HuH-7.5 (cell line): Measurements from ENCODE around the gene FADS6.
"Not testable (repeated sequence)": the region's sequence is repeated elsewhere in the genome, so short reads cannot be mapped to it uniquely, and the experiment has no call there.

ENCODE experiments used
- DNase-seq: peaks from one replicate; pipeline ENCODE4 v3.0.0; 2011; ENCODE audit warnings: low spot score

Gene FADS6

DNA sequence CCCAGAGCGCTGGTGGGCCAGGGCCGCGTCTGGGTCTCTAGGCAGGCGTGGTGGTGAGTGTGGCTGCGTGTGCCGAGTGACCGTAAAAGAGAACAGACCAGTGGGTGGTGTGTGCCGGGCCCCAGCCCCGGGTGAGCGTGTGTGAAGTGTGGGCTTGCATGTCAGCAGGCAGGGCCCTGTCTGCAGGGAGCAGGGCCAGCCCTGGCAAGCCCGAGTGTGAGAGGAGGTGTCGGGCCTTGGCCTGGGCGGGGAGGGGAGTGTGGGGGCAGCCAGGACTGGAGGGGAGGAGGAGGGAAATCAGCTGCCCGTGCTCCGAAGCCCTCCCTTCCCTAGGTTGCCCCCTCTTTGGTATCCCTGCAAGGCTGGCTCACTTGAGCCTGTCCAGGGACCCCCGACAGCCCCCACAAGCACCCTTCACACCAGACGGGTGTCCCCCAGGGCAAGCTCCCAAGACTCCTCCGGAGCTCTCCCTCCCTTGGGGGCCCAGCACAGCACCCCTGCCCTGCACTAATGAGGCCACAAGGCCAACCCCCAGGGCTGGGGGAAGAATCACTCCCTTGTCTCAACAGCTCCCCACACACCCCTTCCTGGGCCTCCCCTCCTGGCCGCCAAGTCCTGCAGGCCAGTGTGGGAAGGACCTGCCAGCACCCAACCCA, 27.7 kb upstream of the FADS6 start:
- no peak for DNase-seq

DNA sequence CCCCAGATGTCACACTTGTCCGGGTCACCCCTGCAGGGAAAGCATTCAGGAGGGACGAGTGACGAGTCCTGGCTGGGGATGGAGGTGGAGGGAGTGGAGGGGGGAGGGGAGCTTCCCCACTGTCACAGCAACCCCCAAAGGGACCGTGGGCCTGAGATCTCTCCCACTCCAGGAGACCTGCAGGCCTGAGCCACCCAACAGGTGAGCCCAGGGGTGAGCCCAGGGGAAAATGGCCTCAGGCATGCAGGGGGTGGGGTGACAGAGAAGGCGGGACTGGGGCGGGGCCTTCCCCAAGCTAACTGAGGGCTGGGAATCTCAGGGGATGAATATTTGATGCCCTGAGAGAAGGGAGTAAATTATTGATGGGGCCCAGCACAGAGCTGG, 27.2 kb upstream of the FADS6 start:
- DNase-seq, result no peak

DNA sequence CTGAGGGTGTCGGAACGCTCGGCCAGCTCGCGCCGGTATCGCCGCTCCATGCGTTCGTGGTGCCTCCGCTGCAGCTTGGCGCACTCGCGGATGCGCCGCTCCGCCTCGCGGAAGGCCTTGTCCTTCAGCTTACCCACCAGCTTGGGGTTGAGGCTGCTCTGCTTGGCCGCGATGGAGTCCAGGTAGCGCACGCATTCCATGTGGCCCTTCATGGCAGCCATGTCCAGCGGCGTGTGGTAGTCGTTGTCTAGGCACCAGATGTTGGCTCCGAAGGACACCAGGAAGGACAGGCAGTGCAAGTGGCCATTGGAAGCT, 26.8 kb upstream of the FADS6 start:
- DNase-seq, result no peak

DNA sequence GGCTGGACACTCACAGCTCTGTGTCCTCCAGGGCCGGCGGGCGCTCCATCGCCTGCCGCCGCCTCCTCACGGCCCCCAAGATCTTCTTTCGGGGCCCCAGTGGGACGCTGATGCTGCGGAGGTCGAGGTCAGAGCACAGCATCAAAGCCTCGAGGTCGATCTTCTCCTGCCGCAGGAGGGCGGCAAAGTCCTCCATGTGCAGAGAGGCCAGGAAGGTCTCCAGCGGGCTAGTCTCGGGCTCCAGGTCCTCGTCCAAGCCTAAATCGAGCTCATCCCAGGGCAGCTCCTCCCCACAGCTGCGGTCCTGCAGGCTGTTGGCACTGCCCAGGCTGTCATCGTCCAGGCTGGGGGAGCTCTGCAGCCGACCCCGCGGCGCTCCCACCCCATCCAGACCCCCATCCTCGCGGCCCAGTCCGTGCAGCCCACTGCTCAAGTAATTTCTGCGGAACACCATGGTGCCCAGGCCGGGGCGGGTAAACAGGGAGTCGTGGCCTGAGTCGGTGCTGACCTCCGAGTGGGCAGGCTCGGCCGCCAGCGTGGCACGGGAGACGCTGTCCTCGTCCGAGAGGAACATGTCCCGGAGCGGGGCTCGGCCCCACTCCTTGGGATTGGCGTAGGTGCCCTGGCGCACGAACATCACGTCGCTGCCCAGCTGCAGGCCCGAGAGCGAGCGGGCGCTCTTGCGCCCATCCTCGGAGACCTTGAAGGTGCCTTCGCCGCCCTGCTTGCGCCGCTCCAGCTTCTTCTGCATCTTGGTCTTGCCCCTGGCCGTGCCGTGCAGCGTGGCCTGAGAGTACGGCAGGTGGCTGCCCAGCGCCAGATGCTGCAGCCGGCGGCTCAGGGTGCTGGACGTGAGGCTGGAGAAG, 26.2 kb upstream of the FADS6 start:
- DNase-seq, result peak; percentile 88

DNA sequence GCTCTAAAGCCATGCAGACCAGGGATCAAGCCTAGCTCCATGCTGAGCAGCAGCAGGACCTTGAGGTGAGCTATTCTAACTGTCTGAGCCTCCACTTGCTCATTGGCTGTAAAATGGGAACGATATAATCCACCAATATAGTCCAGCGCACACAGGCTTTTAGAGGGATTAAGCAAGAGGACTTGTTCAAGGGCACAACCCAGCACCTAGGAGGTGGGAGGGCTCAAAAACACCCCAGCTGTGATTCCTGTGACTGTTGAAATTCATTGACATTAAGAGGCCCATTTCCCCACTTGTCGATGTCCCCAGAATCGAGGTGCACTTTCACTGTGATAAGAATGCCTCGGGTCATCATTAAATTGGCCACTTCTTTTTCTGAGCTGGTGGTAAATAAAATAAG, 25.5 kb upstream of the FADS6 start:
- DNase-seq, result no peak

DNA sequence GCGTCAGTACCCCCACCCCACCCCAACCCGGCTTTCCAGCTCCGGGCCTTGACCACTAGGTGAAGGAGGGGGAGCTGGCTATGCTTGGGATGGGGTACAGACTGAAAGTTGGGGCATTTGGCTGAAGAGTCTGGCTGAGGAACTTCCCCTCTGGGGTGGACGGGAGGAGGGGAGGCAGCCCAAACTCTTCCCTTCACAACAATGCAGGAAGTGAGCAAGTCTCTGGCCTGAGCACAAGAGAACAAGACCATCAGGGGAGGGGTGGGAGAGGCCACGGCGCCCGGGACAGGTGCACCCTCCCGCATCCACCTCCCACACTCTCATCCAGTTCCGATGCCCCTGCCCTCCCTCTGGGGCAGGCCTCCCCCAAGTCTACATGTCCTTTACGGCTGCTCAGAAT, 24.0 kb upstream of the FADS6 start:
- DNase-seq, result no peak

DNA sequence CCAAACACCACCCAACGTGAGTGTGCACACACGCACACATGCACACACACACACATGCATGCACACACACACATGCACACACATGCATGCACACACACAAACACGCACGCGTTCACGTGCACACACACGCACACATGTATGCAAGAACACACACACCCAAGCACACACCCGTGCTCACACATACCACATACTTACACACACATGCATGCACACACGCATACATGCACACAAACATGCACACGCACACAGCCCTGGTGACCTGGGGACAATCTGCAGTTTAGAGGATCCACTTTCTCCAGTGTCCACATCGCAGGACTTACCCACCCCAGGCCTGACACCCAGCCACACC, 23.4 kb upstream of the FADS6 start:
- DNase-seq, result no peak

DNA sequence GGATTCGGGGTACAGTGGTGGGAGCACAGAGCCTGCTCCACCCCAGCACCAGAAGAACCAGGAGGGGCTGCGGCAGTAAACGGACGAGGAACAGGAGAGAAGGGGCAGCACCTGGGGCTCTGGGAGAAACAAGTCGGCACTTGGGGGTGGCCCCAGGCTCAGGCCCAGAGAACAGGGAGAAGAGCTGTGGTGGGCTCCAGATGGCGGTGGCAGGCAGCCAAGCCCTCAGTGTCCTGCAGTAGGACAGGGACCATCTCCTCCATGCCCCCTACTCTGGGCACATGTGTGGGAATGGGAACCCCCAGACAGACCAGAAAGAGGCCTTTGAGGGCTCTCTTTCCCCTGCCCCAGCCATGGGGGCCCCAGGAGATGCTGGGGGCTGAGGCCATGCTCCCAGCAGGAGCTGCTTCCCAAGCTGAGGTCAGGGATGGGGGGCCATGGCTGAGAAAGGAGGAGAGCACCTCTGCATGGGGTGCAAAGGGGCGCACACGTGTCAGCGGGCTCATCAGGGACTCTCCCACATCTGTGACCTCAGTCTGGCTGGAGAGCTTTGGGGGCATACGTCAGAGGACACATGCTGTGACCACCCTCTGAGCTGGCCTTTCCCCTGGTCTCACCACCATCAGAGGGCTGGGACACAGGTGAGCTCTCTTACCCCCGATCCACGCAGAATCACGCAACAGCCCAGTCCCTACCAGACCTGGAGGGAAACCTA, 22.9 kb upstream of the FADS6 start:
- DNase-seq, result no peak

DNA sequence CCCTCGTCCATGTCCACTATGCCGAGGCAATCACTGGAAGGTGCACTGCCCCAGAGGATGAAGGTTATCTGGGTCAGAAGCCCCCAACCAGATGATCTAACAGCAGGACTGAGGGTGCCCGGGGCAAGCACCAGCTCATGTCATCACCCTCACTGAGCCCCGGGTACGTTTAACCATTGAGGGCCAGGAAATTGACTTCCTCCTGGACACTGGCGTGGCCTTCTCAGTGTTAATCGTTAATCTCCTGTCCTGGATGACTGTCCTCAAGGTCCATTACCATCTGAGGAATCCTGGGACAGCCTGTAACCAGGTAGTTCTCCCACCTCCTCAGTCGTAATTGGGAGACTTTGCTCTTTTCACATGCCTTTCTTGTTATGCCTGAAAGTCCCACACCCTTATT, 18.0 kb upstream of the FADS6 start:
- DNase-seq, result not testable (repeated sequence)

DNA sequence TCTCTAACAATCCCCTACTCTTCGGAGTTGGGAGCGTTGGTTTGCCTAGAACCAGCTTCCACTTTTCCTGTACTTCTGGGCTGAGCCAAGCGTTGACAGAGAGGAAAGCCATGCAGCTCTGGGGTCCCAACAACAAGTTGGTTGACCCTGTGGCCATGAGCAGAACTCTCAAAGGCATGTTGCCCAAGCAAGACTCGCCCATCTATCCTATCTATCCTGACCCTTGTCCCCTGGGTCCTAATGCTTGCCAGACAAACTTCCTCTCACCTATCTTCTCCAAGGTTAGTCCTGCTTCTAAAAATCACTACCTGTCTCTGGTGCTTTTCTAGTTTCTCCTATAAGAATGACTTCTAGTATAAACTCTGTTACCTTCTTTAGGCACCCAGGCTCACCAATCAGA, 15.7 kb upstream of the FADS6 start:
- not testable (repeated sequence) for DNase-seq

DNA sequence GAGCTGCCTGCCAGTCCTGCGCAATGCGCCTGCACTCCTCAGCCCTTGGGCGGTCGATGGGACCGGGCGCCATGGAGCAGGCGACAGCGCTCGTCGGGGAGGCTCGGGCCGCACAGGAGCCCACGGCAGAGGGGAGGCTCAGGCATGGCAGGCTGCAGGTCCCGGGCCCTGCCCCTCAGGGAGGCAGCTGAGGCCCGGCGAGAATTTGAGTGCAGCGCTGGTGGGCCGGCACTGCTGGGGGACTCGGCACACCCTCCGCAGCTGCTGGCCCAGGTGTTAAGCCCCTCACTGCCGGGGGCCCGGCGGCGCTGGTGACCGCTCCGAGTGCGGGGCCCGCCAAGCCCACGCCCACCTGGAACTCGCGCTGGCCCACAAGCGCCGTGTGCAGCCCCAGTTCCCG, 13.6 kb upstream of the FADS6 start:
- DNase-seq, result no peak

DNA sequence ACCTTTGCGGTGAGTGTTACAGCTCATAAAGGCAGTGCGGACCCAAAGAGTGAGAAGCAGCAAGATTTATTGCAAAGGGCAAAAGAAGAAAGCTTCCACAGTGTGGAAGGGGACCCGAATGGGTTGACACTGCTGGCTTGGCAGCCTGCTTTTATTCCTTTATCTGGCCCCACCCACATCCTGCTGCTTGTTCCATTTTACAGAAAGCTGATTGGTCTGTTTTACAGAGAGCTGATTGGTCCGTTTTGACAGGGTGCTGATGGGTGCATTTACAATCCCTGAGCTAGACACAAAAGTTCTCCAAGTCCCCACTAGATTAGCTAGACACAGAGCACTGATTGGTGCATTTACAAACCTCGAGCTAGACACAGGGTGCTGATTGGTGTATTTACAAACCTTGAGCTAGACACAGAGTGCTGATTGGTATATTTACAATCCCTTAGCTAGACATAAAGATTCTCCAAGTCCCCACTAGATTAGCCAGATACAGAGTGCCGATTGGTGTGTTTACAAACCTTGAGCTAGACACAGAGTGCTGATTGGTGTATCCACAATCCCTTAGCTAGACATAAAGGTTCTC, 12.9 kb upstream of the FADS6 start:
- DNase-seq, result not testable (repeated sequence)

DNA sequence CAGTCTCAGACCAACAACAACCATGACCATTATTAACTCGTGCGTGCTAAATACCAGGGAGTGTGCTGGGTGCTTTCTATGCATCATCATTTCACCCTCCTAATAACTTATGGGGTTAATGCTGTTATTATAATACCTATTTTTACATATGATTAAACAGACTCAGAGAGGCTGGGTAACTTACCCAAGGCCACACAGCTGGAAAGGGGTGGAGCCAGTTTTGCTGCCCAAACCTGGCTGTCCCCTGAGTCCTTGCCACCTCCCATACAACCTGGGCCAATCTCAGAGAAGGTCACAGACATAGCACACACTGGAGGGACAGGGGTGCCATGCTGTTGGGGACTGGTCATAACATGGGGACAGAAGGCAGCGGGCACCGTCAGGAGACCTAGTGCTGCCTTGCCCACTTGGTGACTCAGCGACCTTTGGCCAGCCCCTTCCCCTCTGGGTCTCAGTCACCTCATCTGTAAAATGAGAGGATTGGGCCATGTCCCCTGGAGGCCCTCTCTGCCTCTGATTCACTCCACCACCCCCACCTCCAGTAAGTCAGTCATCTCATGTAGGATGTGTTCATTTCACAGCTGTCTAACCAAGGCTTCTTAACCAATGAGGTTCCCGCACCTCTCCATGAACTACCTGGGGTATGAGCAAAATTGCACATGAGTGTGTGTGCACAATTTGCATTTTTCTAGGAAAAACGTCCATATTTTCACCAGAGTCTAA, 11.4 kb upstream of the FADS6 start:
- no peak for DNase-seq

DNA sequence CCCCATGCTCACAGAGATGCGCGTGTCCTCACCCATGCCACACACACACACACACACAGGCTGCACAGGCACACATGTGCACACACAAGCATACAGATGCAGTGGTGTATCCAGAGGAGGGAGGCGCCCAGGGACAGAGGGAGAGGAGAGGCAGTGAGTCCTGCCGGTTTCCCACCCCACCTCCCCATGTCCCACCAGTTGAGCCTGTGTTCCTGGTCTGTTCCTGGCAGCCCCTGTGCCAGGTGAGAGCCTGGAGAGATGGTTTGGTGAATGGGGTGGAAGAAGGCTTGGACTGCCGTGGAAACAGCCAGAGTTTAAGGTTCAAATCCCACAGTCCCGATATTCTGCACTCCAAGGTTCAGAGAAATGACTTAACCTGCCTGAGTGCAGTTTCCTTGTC, 10.2 kb upstream of the FADS6 start:
- DNase-seq, result no peak

DNA sequence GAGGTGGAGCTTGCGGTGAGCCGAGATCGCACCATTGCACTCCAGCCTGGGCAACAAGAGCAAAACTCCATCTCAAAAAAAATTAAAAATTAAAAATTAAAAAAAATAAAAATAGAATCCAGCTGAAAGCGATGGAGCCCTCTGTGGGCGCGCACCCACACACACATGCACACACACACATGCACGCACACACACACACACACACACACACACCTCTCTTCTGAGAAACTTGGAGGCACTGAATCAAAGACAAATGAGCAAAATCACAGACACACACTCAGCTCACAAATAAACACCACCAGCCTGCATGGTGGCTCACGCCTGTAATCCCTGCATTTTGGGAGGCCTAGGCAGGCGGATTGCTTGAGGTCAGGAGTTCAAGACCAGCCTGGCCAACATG, 9.6 kb upstream of the FADS6 start:
- no peak for DNase-seq

DNA sequence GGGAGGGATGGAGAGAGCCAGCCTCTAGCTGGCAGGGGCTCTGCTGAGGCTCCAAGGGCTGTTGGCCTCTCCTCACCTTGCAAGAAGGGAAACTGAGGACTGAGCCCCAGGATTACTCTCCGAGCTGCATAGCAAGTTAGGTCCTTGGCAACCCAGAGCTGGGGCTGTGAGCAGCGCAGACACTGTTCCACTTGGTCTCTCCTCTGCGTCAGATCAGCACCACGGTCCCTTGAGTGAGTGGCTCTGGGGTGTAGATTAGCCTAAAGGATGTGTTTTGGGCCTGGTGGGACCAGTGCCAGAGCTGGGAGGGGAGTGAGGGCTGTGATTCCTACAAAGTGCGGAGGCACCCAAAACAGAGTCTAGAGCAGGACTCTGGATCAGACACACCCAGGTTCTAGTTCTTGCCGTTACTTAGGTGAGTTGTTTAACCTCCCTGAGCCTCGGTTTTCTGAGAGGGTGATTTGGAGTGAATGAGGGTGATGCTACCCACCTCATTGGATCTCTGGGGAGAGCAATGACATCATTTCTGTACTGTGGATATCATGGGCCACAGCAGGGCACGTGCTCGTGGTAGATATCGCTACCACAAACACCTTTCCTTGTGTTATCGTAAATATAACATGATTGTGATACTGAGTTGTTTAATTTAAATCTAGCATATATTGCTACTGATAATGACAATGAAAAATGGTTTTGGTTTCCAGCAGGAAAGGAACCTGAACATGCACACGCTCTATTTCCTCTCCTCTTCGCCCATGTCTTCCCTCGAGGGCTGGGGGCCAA, 8.1 kb upstream of the FADS6 start:
- no peak for DNase-seq

DNA sequence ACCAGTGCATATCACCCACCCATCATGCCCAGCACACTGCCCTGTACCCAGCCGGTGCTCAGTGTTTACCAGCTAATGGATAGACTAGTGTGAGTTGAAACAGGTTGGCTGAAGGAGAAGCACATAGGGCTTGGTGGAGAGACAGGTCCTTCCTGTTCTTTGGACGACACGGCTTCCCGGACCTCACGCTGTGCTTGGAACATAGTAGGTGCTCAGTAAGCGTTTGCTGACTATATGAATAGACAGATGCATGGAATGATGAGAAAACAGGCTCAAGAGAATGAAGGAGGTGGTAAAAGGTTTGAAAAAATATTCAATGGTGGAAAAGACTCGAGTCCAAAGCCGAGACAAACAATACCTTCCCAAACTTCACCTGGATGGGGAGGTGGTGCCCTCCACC, 6.8 kb upstream of the FADS6 start:
- no peak for DNase-seq

DNA sequence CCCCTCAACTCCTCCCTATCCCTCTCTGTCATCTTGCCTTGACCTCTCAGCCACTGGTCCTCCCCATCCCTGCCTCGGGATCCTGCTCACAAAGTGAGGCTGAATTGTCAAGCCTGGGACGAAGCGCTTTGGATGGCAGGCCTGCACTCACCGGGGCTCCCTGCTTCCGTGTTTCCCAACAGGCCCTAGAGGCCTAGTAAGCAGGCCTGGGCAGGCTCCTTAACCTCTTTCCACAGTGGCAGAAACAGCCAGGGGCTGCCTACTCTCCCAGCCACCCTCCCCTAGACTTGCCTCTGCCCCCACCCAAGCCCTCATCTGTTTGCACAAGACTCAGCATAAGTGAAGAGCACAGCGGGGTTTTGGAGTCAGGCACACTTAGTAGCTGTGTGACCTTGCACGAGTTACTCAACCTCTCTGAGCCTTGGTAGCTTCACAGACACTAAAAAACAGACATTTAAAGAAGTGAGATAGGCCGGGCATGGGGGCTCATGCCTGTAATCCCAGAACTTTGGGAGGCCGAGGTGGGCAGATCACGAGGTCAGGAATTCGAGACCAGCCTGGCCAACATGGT, 5.0 kb upstream of the FADS6 start:
- no peak for DNase-seq

DNA sequence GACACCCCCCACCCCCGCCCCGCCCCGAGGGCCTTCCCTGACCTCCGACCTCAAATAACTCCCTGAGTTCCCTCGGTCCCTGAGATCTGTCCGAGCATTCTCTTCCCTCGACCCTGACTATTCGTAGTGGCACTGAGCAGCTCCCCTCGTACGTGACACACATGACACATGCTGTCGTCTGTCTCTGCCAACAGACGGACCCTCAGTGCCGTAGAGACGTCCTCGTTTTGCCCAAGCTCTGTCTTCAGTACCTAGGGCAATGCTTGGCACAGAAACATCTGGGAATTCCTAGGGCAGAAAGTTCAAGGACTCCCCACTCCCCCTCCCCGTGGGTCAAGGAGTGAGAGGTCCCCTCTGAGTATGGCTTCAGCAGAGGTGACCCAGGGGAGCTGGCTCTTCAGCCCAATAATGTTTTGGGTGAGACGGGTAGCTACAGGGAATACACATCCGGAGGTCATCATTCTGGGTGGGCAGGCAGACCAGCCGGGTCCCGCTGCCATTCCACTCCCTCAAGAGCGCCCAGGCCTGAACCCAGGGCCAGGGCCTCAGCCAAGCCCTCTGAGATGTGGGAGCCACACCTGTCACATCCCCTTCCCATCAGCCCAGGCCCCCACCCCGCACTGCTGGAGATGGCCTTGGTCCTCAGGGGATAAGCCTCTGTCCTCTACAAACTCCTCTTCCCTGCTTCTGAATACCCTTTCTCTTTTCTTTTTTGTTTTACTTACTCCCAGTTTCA, 671 bp upstream of the FADS6 start:
- no peak for DNase-seq

DNA sequence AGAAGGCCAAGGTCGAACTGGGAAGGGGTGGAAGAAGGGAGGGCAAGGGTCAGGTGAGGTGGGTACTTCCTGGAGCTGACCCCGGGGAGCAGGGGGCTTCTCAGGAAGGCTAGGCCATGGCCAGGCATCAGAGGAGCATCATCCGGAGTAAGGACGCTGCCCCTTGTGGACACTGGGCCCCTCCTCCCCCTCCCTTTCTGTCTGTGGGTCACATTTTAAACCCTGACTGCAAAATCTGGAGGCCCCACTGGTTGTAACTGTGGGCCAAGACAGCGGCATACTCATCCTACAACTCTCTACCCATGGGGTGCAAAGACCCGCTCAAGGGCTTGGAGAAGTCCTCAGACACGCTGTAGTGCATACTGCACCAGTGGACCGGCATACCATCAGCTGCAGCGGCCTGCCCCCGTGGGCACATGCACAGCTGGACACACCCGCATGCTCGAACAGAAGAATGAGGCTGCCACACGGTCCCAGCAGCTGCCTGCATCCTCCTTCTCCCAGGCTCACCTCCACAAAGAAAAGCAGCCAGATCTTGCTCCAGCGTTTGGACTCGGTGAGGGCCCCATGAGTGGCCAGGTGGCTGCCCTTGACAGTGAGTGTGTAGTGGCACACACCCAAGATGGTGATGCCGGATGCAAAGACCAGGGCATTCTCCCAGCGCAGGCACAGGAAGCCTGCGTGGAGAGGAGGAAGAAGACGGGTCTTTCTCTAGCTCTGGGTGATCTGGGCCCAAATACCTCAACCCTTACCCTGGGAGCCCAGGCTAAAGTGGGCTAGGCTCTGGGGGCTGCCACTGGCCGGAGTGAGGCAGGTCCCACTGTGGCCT, 1.2 kb downstream of the FADS6 start:
- DNase-seq, result no peak
